Large intestine (tissue), 3 donors: ENCODE data around the gene SLC25A11. TPM values are rescaled to one million over a fixed set of nuclear protein-coding genes. Genes with fewer than 3 reads are reported as not detected.
A peak's percentile ranks its signal among the peaks of the same experiment; 100 is the strongest.

ENCODE experiments used
- DNase-seq, 2 donors: peaks; one replicate each; pipeline versions ENCODE4 v3.0.0 to v3.0.0-alpha.2; 2013
- H3K27ac ChIP-seq: one replicate; pipeline ENCODE4 v1.5.1; 2013; ENCODE audit warnings: low read length
- H3K27me3 ChIP-seq: 2 replicates; pipeline ENCODE4 v1.6.1; 2013; ENCODE audit warnings: low read length; ENCODE audit not compliant: control insufficient read depth, insufficient read depth
- H3K36me3 ChIP-seq: 2 replicates; pipeline ENCODE4 v1.6.1; 2013; ENCODE audit warnings: low read length; ENCODE audit not compliant: control insufficient read depth, insufficient read depth
- H3K4me1 ChIP-seq: one replicate; pipeline ENCODE4 v1.6.1; 2013; ENCODE audit warnings: low read length; ENCODE audit not compliant: control insufficient read depth, insufficient read depth
- H3K4me3 ChIP-seq: one replicate; pipeline ENCODE4 v1.5.1; 2013; ENCODE audit warnings: low read length
- H3K9me3 ChIP-seq: one replicate; pipeline ENCODE4 v1.6.1; 2013; ENCODE audit warnings: mild to moderate bottlenecking, low read depth, low read length, moderate library complexity; ENCODE audit not compliant: control insufficient read depth
- WGBS: methylation state at CpG from one replicate; pipeline ENCODE4 v1.1.5; 2013; ENCODE audit warnings: low lambda C conversion rate; ENCODE audit not compliant: insufficient coverage; 5-methylcytosine and 5-hydroxymethylcytosine counted together
- polyA plus RNA-seq: library from polyadenylated mRNA; unstranded; fragments of 120-200 nt; gene quantifications from one replicate; pipeline ENCODE4 v1.2.1, GENCODE V29; 2013

Gene SLC25A11
- polyA plus RNA-seq, 1 donor: 47.1 TPM

- DNase-seq: no peak
- no peaks in the 10 kb centered on the region for H3K27me3 ChIP-seq
- WGBS: no CpG with 5 or more reads among the region's 4 CpGs
- H3K36me3 ChIP-seq: peaks cover 54% of the 10 kb centered on the region
- H3K9me3 ChIP-seq: no peaks in the 10 kb centered on the region
- H3K4me1 ChIP-seq: peaks cover 47% of the 10 kb centered on the region
- H3K27ac ChIP-seq: peak overlapping the region; percentile 9
- H3K4me3 ChIP-seq: no peak overlapping the region
These were observed 6.1 kb upstream of the SLC25A11 start for GRCh38 chr17:4945944-4946280.

- H3K4me1 ChIP-seq: peaks cover 42% of the 10 kb centered on the region
- peak overlapping the region; percentile 55 for H3K27ac ChIP-seq
- H3K4me3 ChIP-seq: no peak overlapping the region
- WGBS: no CpG with 5 or more reads among the region's 7 CpGs
- H3K27me3 ChIP-seq: no peaks in the 10 kb centered on the region
- DNase-seq: peak in 1 of 2 donors; percentile 67
- H3K9me3 ChIP-seq: no peaks in the 10 kb centered on the region
- H3K36me3 ChIP-seq: peaks cover 54% of the 10 kb centered on the region
These were observed 5.5 kb upstream of the SLC25A11 start for GRCh38 chr17:4945176-4945943.

- no peaks in the 10 kb centered on the region for H3K9me3 ChIP-seq
- H3K36me3 ChIP-seq: peaks cover 54% of the 10 kb centered on the region
- peak overlapping the region; percentile 55 for H3K27ac ChIP-seq
- no peak for DNase-seq
- WGBS: no CpG with 5 or more reads among the region's 8 CpGs
- H3K27me3 ChIP-seq: no peaks in the 10 kb centered on the region
- H3K4me1 ChIP-seq: peaks cover 38% of the 10 kb centered on the region
- no peak overlapping the region for H3K4me3 ChIP-seq
These were observed 4.8 kb upstream of the SLC25A11 start for GRCh38 chr17:4944554-4945175.

- H3K4me3 ChIP-seq: no peak overlapping the region
- H3K27ac ChIP-seq: no peak overlapping the region
- H3K9me3 ChIP-seq: no peaks in the 10 kb centered on the region
- H3K27me3 ChIP-seq: no peaks in the 10 kb centered on the region
- H3K4me1 ChIP-seq: peaks cover 39% of the 10 kb centered on the region
- no peak for DNase-seq
- WGBS: no CpG with 5 or more reads among the region's 3 CpGs
- H3K36me3 ChIP-seq: peaks cover 54% of the 10 kb centered on the region
These were observed 4.3 kb upstream of the SLC25A11 start for GRCh38 chr17:4944163-4944553.

GRCh38 chr17:4942760-4943508, 3.1 kb upstream of the SLC25A11 start:
- H3K27ac ChIP-seq: no peak overlapping the region
- 93% methylated on average over 3 of the region's 13 CpGs for WGBS
- DNase-seq: no peak
- no peak overlapping the region for H3K4me3 ChIP-seq
- H3K9me3 ChIP-seq: no peaks in the 10 kb centered on the region
- peaks cover 49% of the 10 kb centered on the region for H3K4me1 ChIP-seq
- H3K36me3 ChIP-seq: peaks cover 61% of the 10 kb centered on the region
- H3K27me3 ChIP-seq: no peaks in the 10 kb centered on the region

GRCh38 chr17:4941319-4941610, 1.4 kb upstream of the SLC25A11 start:
- DNase-seq: no peak
- Histone ChIP-seq H3K4me3 (peak overlapping the region; percentile 83), H3K27me3 (no peaks in the 10 kb centered on the region), H3K4me1 (peaks cover 42% of the 10 kb centered on the region), H3K9me3 (no peaks in the 10 kb centered on the region), H3K36me3 (peaks cover 68% of the 10 kb centered on the region), H3K27ac (no peak overlapping the region)
- WGBS: no CpG with 5 or more reads among the region's 4 CpGs

- peak overlapping the region; percentile 83 for H3K4me3 ChIP-seq
- no peak for DNase-seq
- H3K4me1 ChIP-seq: peaks cover 39% of the 10 kb centered on the region
- peak overlapping the region; percentile 98 for H3K27ac ChIP-seq
- peaks cover 66% of the 10 kb centered on the region for H3K36me3 ChIP-seq
- H3K27me3 ChIP-seq: no peaks in the 10 kb centered on the region
- H3K9me3 ChIP-seq: no peaks in the 10 kb centered on the region
- WGBS: 6% methylated on average over 5 of the region's 29 CpGs
These were observed 891 bp upstream of the SLC25A11 start for GRCh38 chr17:4940555-4941318.

GRCh38 chr17:4939546-4939795, 375 bp downstream of the SLC25A11 start:
- no peak for DNase-seq
- peak overlapping the region; percentile 83 for H3K4me3 ChIP-seq
- H3K4me1 ChIP-seq: peaks cover 28% of the 10 kb centered on the region
- peaks cover 53% of the 10 kb centered on the region for H3K36me3 ChIP-seq
- no peaks in the 10 kb centered on the region for H3K9me3 ChIP-seq
- peak overlapping the region; percentile 89 for H3K27ac ChIP-seq
- H3K27me3 ChIP-seq: no peaks in the 10 kb centered on the region
- WGBS: no CpG with 5 or more reads among the region's 16 CpGs

GRCh38 chr17:4938688-4939545, 929 bp downstream of the SLC25A11 start:
- no CpG with 5 or more reads among the region's 19 CpGs for WGBS
- peak overlapping the region; percentile 89 for H3K27ac ChIP-seq
- peak overlapping the region; percentile 83 for H3K4me3 ChIP-seq
- peaks cover 33% of the 10 kb centered on the region for H3K4me1 ChIP-seq
- H3K9me3 ChIP-seq: no peaks in the 10 kb centered on the region
- peak in 1 of 2 donors; percentile 32 for DNase-seq
- peaks cover 48% of the 10 kb centered on the region for H3K36me3 ChIP-seq
- no peaks in the 10 kb centered on the region for H3K27me3 ChIP-seq
